Suprapubic skin (tissue), 4 donors: Measurements from ENCODE around the gene P2RX4. TPM values are rescaled to one million over a fixed set of nuclear protein-coding genes. Genes with fewer than 3 reads are reported as not detected.
"Not testable (repeated sequence)": the region's sequence is repeated elsewhere in the genome, so short reads cannot be mapped to it uniquely, and the experiment has no call there.

Experiments used
- DNase-seq, 2 donors: peaks; one replicate each; pipeline ENCODE4 v3.0.0-alpha.2; 2019; ENCODE audit warnings: low spot score in 2 of 2
- H3K27ac ChIP-seq: fragments of 200-600 bp; sonication (generic); one replicate; pipeline ENCODE4 v1.5.1; 2019
- H3K27me3 ChIP-seq: fragments of 200-600 bp; sonication (generic); one replicate; pipeline ENCODE4 v1.5.1; 2019
- H3K36me3 ChIP-seq: fragments of 200-600 bp; sonication (generic); one replicate; pipeline ENCODE4 v1.5.1; 2019
- H3K4me1 ChIP-seq: fragments of 200-600 bp; sonication (generic); one replicate; pipeline ENCODE4 v1.5.1; 2019
- H3K4me3 ChIP-seq: fragments of 200-600 bp; sonication (generic); one replicate; pipeline ENCODE4 v1.5.1; 2019; ENCODE audit warnings: mild to moderate bottlenecking
- H3K9me3 ChIP-seq: fragments of 200-600 bp; sonication (generic); one replicate; pipeline ENCODE4 v1.5.1; 2019
- EP300 ChIP-seq: sonication (generic); formaldehyde crosslinking; IDR thresholded peaks from one replicate; pipeline ENCODE4 v1.6.1; 2017; ENCODE audit warnings: antibody characterized with exemption
- POLR2A ChIP-seq, 2 donors: fragments of 450-650 bp; IDR thresholded peaks; one replicate each; pipeline ENCODE4 v1.6.1; 2017; ENCODE audit warnings: antibody characterized with exemption in 2 of 2, mild to moderate bottlenecking in 2 of 2, moderate library complexity in 2 of 2
- POLR2AphosphoS5 ChIP-seq, 3 donors: sonication (generic); formaldehyde crosslinking; IDR thresholded peaks; one replicate each; pipeline ENCODE4 v1.6.1; 2017; ENCODE audit warnings: antibody characterized with exemption in 3 of 3
- WGBS: methylation state at CpG from one replicate; pipeline ENCODE4 v1.1.5; 2018; 5-methylcytosine and 5-hydroxymethylcytosine counted together
- total RNA-seq, 4 donors: library from RNA; depleted of rRNA; stranded (reverse); fragments of >200 nt; gene quantifications; one replicate each; pipeline ENCODE4 v1.1.0, GENCODE V29; 2016
- TF ChIP-seq, protein P1 (sequence below), 2 donors: fragments of 200-600 bp in 1 of 2; fragments of 450-650 bp in 1 of 2; sonication (generic) in 1 of 2; IDR thresholded peaks; one replicate each; pipeline ENCODE4 v1.5.1; 2016 to 2019; ENCODE audit warnings: antibody characterized with exemption in 2 of 2, mild to moderate bottlenecking in 1 of 2, moderate library complexity in 1 of 2

P2RX4 gene
- total RNA-seq, 4 donors from 2014 or later, result 7.9 to 22.4 (median 15.4) TPM

DNA sequence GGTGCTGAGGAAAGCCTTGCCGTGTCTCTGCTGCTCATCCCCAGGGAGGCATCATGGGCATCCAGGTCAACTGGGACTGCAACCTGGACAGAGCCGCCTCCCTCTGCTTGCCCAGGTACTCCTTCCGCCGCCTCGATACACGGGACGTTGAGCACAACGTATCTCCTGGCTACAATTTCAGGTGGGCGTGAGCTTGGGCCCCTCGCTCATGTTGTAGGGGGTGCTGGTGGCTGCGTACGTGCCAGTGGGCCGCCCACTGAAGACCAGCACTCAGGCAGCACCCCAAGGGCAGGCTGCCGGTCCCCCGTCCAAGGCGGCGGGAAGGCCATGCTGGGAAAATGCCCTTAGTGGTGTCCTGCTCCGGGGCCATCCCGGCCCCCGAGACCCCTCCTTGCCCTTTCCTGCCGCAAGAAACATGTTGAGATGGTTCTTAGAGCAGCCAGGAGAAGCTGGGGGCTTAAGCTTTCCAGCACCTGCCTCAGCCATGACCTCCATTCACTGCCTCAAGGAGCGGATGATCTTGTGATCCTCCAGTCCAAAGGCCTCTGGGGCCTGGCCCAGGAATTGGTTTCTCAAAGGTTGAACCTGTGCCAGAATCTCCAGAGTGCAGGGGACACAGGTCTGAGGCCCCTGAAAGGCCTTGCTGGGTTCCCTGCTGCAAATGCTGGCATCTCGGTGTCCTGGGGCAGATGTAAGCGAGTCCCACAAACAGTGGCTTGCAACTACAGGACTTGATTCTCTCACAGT is 19.2 kb downstream of the P2RX4 start:
- no peak overlapping the region for H3K4me3 ChIP-seq
- H3K27ac ChIP-seq, result no peak overlapping the region
- H3K4me1 ChIP-seq, result peaks cover 9% of the 10 kb centered on the region
- H3K27me3 ChIP-seq, result no peaks in the 10 kb centered on the region
- TF ChIP-seq POLR2A (IDR thresholded peaks at IDR 0.05) (no peak), EP300 (no peak), POLR2AphosphoS5 (IDR thresholded peaks at IDR 0.05) (no peak)
- TF ChIP-seq, protein P1, sequence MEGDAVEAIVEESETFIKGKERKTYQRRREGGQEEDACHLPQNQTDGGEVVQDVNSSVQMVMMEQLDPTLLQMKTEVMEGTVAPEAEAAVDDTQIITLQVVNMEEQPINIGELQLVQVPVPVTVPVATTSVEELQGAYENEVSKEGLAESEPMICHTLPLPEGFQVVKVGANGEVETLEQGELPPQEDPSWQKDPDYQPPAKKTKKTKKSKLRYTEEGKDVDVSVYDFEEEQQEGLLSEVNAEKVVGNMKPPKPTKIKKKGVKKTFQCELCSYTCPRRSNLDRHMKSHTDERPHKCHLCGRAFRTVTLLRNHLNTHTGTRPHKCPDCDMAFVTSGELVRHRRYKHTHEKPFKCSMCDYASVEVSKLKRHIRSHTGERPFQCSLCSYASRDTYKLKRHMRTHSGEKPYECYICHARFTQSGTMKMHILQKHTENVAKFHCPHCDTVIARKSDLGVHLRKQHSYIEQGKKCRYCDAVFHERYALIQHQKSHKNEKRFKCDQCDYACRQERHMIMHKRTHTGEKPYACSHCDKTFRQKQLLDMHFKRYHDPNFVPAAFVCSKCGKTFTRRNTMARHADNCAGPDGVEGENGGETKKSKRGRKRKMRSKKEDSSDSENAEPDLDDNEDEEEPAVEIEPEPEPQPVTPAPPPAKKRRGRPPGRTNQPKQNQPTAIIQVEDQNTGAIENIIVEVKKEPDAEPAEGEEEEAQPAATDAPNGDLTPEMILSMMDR (IDR thresholded peaks at IDR 0.05), result no peak
- no peak for DNase-seq
- 92% methylated on average over 19 of the region's 24 CpGs for WGBS
- H3K36me3 ChIP-seq, result peaks cover 19% of the 10 kb centered on the region
- no peaks in the 10 kb centered on the region for H3K9me3 ChIP-seq

DNA sequence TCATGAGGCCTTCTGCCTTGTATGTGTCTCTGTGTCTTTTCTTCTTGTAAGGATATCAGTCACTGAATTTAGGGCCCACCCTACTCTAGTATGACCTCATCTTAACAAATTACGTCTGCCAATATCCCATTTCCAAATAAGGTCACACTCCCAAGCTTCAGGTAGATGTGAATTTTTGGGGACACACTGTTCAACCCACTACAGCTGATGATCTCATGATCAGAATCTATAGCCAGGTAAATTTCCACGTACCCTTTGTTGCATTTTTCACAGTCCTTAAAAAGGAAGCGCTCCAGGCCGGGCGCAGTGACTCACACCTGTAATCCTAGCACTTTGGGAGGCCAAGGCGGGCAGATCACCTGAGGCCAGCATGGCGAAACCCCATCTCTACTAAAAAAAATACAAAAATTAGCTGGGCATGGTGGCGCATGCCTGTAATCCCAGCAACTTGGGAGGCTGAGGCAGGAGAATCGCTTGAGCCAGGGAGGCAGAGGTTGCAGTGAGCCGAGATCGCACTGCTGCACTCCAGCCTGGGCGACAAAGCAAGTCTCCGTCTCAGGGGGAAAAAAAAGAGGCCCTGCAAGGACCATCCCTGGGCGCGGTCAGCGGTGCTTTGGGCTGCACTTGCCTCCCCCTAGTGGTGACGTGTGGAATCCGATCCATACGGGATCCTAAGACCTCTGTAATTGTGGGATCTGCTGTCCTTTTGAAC is 20.1 kb downstream of the P2RX4 start:
- WGBS, result 48% methylated on average over 18 of the region's 19 CpGs
- not testable (repeated sequence) for H3K9me3 ChIP-seq, H3K27me3 ChIP-seq, H3K27ac ChIP-seq, H3K4me1 ChIP-seq, H3K4me3 ChIP-seq
- DNase-seq, result peak in 1 of 2 donors; percentile 85
- TF ChIP-seq, protein P1 (IDR thresholded peaks at IDR 0.05), result peak; percentile 50 to 75
- H3K36me3 ChIP-seq, result peaks cover 20% of the 10 kb centered on the region

DNA sequence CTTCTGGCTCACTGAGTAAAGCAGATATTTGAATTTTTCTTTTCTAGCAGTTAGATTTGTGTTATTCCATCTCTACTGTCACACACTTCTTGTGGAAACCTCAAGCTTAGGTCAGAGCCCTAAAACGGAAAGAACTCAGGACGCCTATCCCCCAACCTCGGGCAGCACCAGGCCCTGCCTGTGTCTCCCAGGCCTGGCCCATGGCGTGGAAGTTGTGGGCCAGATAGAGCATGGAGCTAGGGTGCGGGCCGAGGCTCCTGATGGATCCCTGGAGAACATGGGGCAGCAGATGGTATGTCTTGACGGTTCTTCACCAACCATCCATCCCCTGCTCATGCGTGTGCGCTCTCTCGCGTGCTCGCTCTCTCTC is 20.6 kb downstream of the P2RX4 start:
- no peaks in the 10 kb centered on the region for H3K27me3 ChIP-seq
- H3K36me3 ChIP-seq, result peaks cover 21% of the 10 kb centered on the region
- WGBS, result 83% methylated on average over 12 of the region's 12 CpGs
- H3K9me3 ChIP-seq, result no peaks in the 10 kb centered on the region
- H3K4me1 ChIP-seq, result peaks cover 9% of the 10 kb centered on the region
- no peak for TF ChIP-seq POLR2AphosphoS5 (IDR thresholded peaks at IDR 0.05)
- TF ChIP-seq POLR2A (IDR thresholded peaks at IDR 0.05), result no peak
- TF ChIP-seq, protein P1 (IDR thresholded peaks at IDR 0.05), result no peak
- TF ChIP-seq EP300, result no peak
- DNase-seq, result no peak
- no peak overlapping the region for H3K27ac ChIP-seq
- H3K4me3 ChIP-seq, result no peak overlapping the region

DNA sequence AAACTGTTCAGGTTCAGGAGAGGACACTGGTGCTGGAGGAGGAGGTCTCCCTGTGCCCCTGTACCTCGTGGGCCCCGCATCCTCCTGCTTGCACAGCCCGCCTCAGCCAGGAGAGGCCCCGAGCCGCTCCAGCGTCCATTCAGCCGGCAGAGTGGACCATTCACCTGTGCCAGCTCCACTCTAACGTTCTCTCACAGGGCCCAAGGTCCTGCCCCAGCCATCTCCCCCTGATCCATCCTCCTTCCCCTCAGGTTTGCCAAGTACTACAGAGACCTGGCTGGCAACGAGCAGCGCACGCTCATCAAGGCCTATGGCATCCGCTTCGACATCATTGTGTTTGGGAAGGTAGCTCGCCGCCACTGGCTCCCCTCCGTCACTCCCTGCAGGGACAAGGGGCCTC is 22.2 kb downstream of the P2RX4 start:
- H3K36me3 ChIP-seq, result peaks cover 35% of the 10 kb centered on the region
- DNase-seq, result no peak
- 82% methylated on average over 15 of the region's 16 CpGs for WGBS
- no peaks in the 10 kb centered on the region for H3K27me3 ChIP-seq
- H3K4me1 ChIP-seq, result peaks cover 6% of the 10 kb centered on the region
- H3K27ac ChIP-seq, result no peak overlapping the region
- H3K4me3 ChIP-seq, result no peak overlapping the region
- no peaks in the 10 kb centered on the region for H3K9me3 ChIP-seq
- no peak for TF ChIP-seq EP300
- TF ChIP-seq POLR2AphosphoS5 (IDR thresholded peaks at IDR 0.05), result no peak

DNA sequence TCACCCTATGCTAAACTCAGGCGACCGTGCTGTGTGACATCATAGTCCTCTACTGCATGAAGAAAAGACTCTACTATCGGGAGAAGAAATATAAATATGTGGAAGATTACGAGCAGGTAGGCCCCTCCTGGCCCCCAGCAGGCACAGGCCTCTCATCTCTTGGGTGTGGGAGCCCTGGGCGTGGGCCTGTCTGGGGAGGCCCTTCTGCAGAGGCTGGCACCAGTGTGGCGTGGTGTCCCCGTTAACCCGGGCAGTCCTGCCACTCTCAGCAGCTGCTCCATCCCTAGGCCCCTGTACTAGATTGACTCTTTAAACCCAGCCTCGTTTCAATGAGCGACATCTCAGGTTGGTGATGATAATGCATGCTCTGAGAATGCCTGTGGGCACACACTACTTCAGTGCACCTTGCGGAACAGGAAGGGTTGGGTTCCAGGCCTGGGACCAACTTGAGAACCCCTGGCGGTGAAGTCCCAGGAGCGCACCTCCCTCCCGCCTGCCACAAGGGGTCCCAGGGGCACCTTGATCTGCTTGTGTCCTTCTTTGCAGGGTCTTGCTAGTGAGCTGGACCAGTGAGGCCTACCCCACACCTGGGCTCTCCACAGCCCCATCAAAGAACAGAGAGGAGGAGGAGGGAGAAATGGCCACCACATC is 23.2 kb downstream of the P2RX4 start:
- Histone ChIP-seq H3K4me3 (no peak overlapping the region), H3K9me3 (no peaks in the 10 kb centered on the region), H3K27me3 (no peaks in the 10 kb centered on the region), H3K4me1 (no peaks in the 10 kb centered on the region), H3K27ac (no peak overlapping the region), H3K36me3 (peaks cover 45% of the 10 kb centered on the region)
- 77% methylated on average over 11 of the region's 14 CpGs for WGBS
- TF ChIP-seq, protein P1 (IDR thresholded peaks at IDR 0.05), result no peak
- TF ChIP-seq EP300 (no peak), POLR2AphosphoS5 (IDR thresholded peaks at IDR 0.05) (no peak), POLR2A (IDR thresholded peaks at IDR 0.05) (no peak)
- DNase-seq, result no peak
